Lower leg skin (tissue), 3 donors: ENCODE results near the gene LY6G6F.

Experiments used
- CTCF ChIP-seq, 3 donors: fragments of 450-650 bp; IDR thresholded peaks; one replicate each; pipeline ENCODE4 v1.5.1; 2016; ENCODE audit warnings: antibody characterized with exemption in 3 of 3, mild to moderate bottlenecking in 3 of 3, moderate library complexity in 2 of 3
- POLR2A ChIP-seq, 2 donors: fragments of 450-650 bp; IDR thresholded peaks; one replicate each; pipeline ENCODE4 v1.6.1; 2016 to 2017; ENCODE audit warnings: antibody characterized with exemption in 2 of 2, mild to moderate bottlenecking in 1 of 2, moderate library complexity in 1 of 2

- TF ChIP-seq CTCF (IDR thresholded peaks at IDR 0.05) (no peak), POLR2A (IDR thresholded peaks at IDR 0.05) (no peak)
Measured at GRCh38 chr6:31663126-31663960, 43.3 kb upstream of the LY6G6F start.
